ENCODE data around the gene TANC1. TPM values are rescaled to one million over a fixed set of nuclear protein-coding genes. Genes with fewer than 3 reads are reported as not detected.

Gene TANC1
- total and polyA plus RNA-seq, 2 of the 4 experiments (the other 2 are of a cell fraction), result 10.2 to 12.9 TPM

DNA sequence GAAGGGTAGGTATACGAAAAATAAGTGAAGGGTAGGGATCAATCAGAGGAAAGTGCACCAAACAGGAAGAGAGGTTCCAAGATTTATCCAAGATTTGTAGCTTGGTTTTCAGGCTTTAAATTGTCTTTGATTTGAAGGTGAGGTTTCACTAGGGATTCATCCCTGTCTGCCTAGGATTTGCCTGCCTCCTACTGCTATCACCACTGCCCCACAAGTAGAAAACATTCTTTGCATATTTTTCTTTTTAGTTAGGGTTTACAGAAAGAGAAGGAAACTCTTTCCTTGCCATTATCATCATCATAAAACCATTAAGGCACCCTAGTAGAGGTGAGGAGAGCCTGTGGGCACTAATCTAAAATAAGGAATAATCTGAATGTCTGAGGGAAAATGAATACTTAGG, 45.8 kb upstream of the TANC1 start:
- no peak overlapping the region for H3K4me2 ChIP-seq (ENCODE audit: low read depth, low read length)
- POLR2A ChIA-PET (ENCODE audit: unreplicated experiment), result interaction anchor here (0.6 kb wide), 1 partner anchor 1504 kb away, joined by 3 read pairs; no protein-coding TSS in a partner anchor

More for the DNA sequence above, 45.8 kb upstream of the TANC1 start:
- Histone ChIP-seq H4K5ac (ENCODE audit: low read depth, low read length) (no peak overlapping the region), H2BK20ac (ENCODE audit: low read depth, low read length) (peak overlapping the region; percentile 40; the same call in 1 of the 2 replicates), H3K36me3 (ENCODE audit: control insufficient read depth, insufficient read depth, low read length) (no peaks in the 10 kb centered on the region), H3K56ac (ENCODE audit: extremely low read depth, insufficient read depth, low read length) (no peak overlapping the region), H3K18ac (ENCODE audit: low read depth, low read length) (peak overlapping the region; percentile 45; the same call in 1 of the 2 replicates), H4K91ac (ENCODE audit: insufficient read depth, low read depth, low read length) (peak overlapping the region; percentile 60; the same call in 1 of the 2 replicates), H3K14ac (replicated peaks; ENCODE audit: low read depth, low read length) (peak overlapping the region; percentile 48; the same call in 1 of the 2 replicates), H3K4ac (ENCODE audit: low read depth, low read length) (peak overlapping the region; percentile 61; the same call in 1 of the 2 replicates), H3K27me3 (ENCODE audit: control insufficient read depth, insufficient read depth, low read length) (no peaks in the 10 kb centered on the region), H3K4me3 (ENCODE audit: insufficient read depth, low read depth, low read length) (no peak overlapping the region), H3K9ac (ENCODE audit: low read depth, low read length) (no peak overlapping the region), H2AK9ac (replicated peaks; ENCODE audit: low read depth, low read length, poor library complexity) (no peak overlapping the region), H3K4me1 (ENCODE audit: control insufficient read depth, insufficient read depth, low read length) (peaks cover 9% of the 10 kb centered on the region), H3K79me1 (ENCODE audit: low read depth in 1 of 2, low read length in 2 of 2) (no peaks in the 10 kb centered on the region), H2AK5ac (ENCODE audit: low read depth, low read length) (0 out of 2 replicates have a peak overlapping the region, but pooled peaks have one; percentile 37), H2AFZ (replicated peaks; ENCODE audit: low read length, poor library complexity) (no peak overlapping the region), H3K27ac (ENCODE audit: insufficient read depth, low read length) (no peak overlapping the region), H3K9me1 (ENCODE audit: insufficient read depth, low read length) (peaks cover 3% of the 10 kb centered on the region; the same call in 1 of the 2 replicates), H3K9me3 (ENCODE audit: control insufficient read depth, insufficient read depth, low read length) (no peaks in the 10 kb centered on the region), H2BK5ac (ENCODE audit: low read depth, low read length, poor library complexity, severe bottlenecking) (no peak overlapping the region), H4K8ac (ENCODE audit: low read depth in 2 of 2, low read length in 2 of 2) (peak overlapping the region in 1 of 2 experiments; percentile 4; a peak in 1 of 4 replicates), H2BK120ac (ENCODE audit: low read depth, low read length) (peak overlapping the region; percentile 71), H3K23ac (ENCODE audit: low read depth, low read length) (peak overlapping the region; percentile 29; the same call in 1 of the 2 replicates), H2BK15ac (ENCODE audit: low read depth, low read length) (peak overlapping the region; percentile 30; the same call in 1 of the 3 replicates), H4K20me1 (ENCODE audit: insufficient read depth, low read length) (no peaks in the 10 kb centered on the region)
- DNase-seq, result no peak
- CTCF ChIA-PET, result no interaction called here
- no TSS peak for BruUV-seq (replicated peaks)
- 71% methylated on average over 1 of the region's 1 CpG; no CpG with 5 or more reads in 1 of the 2 experiments for WGBS, 2 experiments (ENCODE audit: extremely low coverage in 2 of 2, insufficient read length in 1 of 2)
- in situ Hi-C loops (cut with MboI; ENCODE audit: low sequenced_read_pairs) (no loop called here), intact Hi-C loops (cut with micrococcal nuclease) (no loop called here), dilution Hi-C loops (cut with HindIII; ENCODE audit: low sequenced_read_pairs, unreplicated experiment) (loop anchor here (25.0 kb wide), 1 partner anchor 190 kb away; no protein-coding TSS in a partner anchor)
- peak; percentile 84 for ATAC-seq (ENCODE audit: low read depth)
- TF ChIP-seq MAZ (IDR thresholded peaks at IDR 0.05; ENCODE audit: borderline replicate concordance, low read depth, low read length) (no peak), CEBPB (IDR thresholded peaks at IDR 0.05; ENCODE audit: low read depth, low read length) (no peak), BHLHE40 (IDR thresholded peaks at IDR 0.05; ENCODE audit: low read depth, low read length) (no peak), CHD1 (IDR thresholded peaks at IDR 0.05; ENCODE audit: low read depth, low read length) (no peak), RFX5 (IDR thresholded peaks at IDR 0.05; ENCODE audit: low read depth, low read length) (no peak), ELK1 (IDR thresholded peaks at IDR 0.05; ENCODE audit: borderline replicate concordance, low read depth, low read length) (no peak), NFE2L2 (IDR thresholded peaks at IDR 0.05; ENCODE audit: low read depth, low read length) (no peak), RAD21 (IDR thresholded peaks at IDR 0.05; ENCODE audit: low read length) (no peak), RCOR1 (IDR thresholded peaks at IDR 0.05; ENCODE audit: insufficient replicate concordance, low read length) (no peak), SMC3 (IDR thresholded peaks at IDR 0.05; ENCODE audit: low read depth, low read length) (no peak), FOS (IDR thresholded peaks at IDR 0.05; ENCODE audit: low read depth, low read length) (no peak), MAFK (IDR thresholded peaks at IDR 0.05; ENCODE audit: low read depth, low read length) (no peak), POLR2A (IDR thresholded peaks at IDR 0.05; ENCODE audit: low read depth, low read length) (no peak), MXI1 (IDR thresholded peaks at IDR 0.05; ENCODE audit: borderline replicate concordance, low read depth, low read length) (no peak)
- TF ChIP-seq, protein P1, sequence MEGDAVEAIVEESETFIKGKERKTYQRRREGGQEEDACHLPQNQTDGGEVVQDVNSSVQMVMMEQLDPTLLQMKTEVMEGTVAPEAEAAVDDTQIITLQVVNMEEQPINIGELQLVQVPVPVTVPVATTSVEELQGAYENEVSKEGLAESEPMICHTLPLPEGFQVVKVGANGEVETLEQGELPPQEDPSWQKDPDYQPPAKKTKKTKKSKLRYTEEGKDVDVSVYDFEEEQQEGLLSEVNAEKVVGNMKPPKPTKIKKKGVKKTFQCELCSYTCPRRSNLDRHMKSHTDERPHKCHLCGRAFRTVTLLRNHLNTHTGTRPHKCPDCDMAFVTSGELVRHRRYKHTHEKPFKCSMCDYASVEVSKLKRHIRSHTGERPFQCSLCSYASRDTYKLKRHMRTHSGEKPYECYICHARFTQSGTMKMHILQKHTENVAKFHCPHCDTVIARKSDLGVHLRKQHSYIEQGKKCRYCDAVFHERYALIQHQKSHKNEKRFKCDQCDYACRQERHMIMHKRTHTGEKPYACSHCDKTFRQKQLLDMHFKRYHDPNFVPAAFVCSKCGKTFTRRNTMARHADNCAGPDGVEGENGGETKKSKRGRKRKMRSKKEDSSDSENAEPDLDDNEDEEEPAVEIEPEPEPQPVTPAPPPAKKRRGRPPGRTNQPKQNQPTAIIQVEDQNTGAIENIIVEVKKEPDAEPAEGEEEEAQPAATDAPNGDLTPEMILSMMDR (conservative IDR thresholded peaks at IDR 0.05; ENCODE audit: low read depth, low read length), result no peak
- TF ChIP-seq, protein P2, sequence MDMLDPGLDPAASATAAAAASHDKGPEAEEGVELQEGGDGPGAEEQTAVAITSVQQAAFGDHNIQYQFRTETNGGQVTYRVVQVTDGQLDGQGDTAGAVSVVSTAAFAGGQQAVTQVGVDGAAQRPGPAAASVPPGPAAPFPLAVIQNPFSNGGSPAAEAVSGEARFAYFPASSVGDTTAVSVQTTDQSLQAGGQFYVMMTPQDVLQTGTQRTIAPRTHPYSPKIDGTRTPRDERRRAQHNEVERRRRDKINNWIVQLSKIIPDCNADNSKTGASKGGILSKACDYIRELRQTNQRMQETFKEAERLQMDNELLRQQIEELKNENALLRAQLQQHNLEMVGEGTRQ (IDR thresholded peaks at IDR 0.05; ENCODE audit: low read depth, low read length), result no peak

Data from IMR-90 (cell line).